K562 (cell line): Measurements from ENCODE around the gene SMARCA4. TPM values are rescaled to one million over a fixed set of nuclear protein-coding genes. Genes with fewer than 3 reads are reported as not detected.

Experiments
- ATAC-seq: fragments of 200-7000 bp; cut with Tn5 transposase; 3 replicates; pipeline ENCODE4 v1.9.1; 2020; ENCODE audit warnings: moderate library complexity
- BruUV-seq: library from RNA; stranded (reverse); fragments of 400-500 nt; replicated peaks from 2 replicates; lab custom pipeline; 2021; lab: Mats Ljungman, UMichigan
- CTCF ChIA-PET: fragments of 300-600 bp; formaldehyde crosslinking; extraction: SDS; loops from one replicate; lab custom pipeline; 2021; ENCODE audit warnings: low intra/inter-chr PET ratio; lab: Yijun Ruan, JAX
- POLR2A ChIA-PET: fragments of 300-600, 350-650 bp; sonication (Branson Sonifier 250); formaldehyde crosslinking; extraction: SDS; loops from one replicate; lab custom pipeline; 2021; ENCODE audit warnings: antibody characterized with exemption, inconsistent platforms; lab: Yijun Ruan, JAX
- DNase-seq, 4 experiments: peaks; one replicate each; pipeline versions ENCODE4 v3.0.0 to v3.0.0-alpha.2; 2011 to 2018; ENCODE audit warnings: low spot score in 3 of 4, mixed read lengths in 3 of 4; ENCODE audit errors: extremely low read depth in 1 of 4
- FAIRE-seq: peaks from 2 replicates; lab custom pipeline; 2011; peaks lifted over from hg19 to GRCh38; lab: Jason Lieb, UNC
- H2AFZ ChIP-seq: 2 replicates; pipeline ENCODE4 v1.6.0; 2011; ENCODE audit warnings: low read depth, low read length, control low read depth, inconsistent platforms
- H3K27ac ChIP-seq: fragments of 200-600 bp; 3 replicates; pipeline ENCODE4 v1.8.0; 2011; ENCODE audit warnings: low read depth, mild to moderate bottlenecking, control low read depth, inconsistent platforms, low read length, moderate library complexity, mixed read lengths; ENCODE audit errors: extremely low read depth
- H3K27me3 ChIP-seq, 2 experiments: fragments of 300-600 bp in 1 of 2; 2 replicates in 1 of 2; 3 replicates in 1 of 2; pipeline versions ENCODE4 v1.6.0 to v1.8.0; 2011; ENCODE audit warnings: inconsistent platforms in 2 of 2, low read length in 2 of 2, mild to moderate bottlenecking in 1 of 2, mixed read lengths in 1 of 2, moderate library complexity in 1 of 2; ENCODE audit not compliant: control insufficient read depth in 2 of 2, insufficient read depth in 2 of 2
- H3K36me3 ChIP-seq: fragments of 300-600 bp; 3 replicates; pipeline ENCODE4 v1.8.0; 2011; ENCODE audit warnings: mild to moderate bottlenecking, low read length, inconsistent platforms; ENCODE audit not compliant: control insufficient read depth, insufficient read depth
- H3K4me1 ChIP-seq, 2 experiments: fragments of 200-600 bp in 1 of 2; replicated peaks in 1 of 2; 2 replicates in 1 of 2; 3 replicates in 1 of 2; pipeline versions ENCODE4 v1.5.1 to v1.8.0; 2011; ENCODE audit warnings: inconsistent platforms in 2 of 2, low read length in 2 of 2, mild to moderate bottlenecking in 1 of 2, mixed read lengths in 1 of 2, moderate library complexity in 1 of 2; ENCODE audit not compliant: control insufficient read depth in 2 of 2, insufficient read depth in 2 of 2
- H3K4me2 ChIP-seq: 2 replicates; pipeline ENCODE4 v1.6.1; 2011; ENCODE audit warnings: low read length, control low read depth, inconsistent platforms, mixed read lengths; ENCODE audit not compliant: insufficient read depth
- H3K4me3 ChIP-seq: fragments of 200-600 bp; sonication (generic), shearing (Covaris generic); 2 replicates; pipeline ENCODE4 v1.5.1; 2016; ENCODE audit warnings: control low read depth, inconsistent platforms
- H3K79me2 ChIP-seq: fragments of 200-600 bp; 3 replicates; pipeline ENCODE4 v1.8.0; 2011; ENCODE audit warnings: low read length, inconsistent platforms; ENCODE audit not compliant: control insufficient read depth, insufficient read depth
- H3K9ac ChIP-seq, 2 experiments: 2 replicates each; pipeline versions ENCODE4 v1.6.0 to v1.6.1; 2011; ENCODE audit warnings: low read depth in 2 of 2, low read length in 2 of 2, control low read depth in 1 of 2, inconsistent platforms in 1 of 2, mild to moderate bottlenecking in 1 of 2, mixed read lengths in 1 of 2; ENCODE audit not compliant: insufficient read depth in 1 of 2
- H3K9me1 ChIP-seq: one replicate; pipeline ENCODE4 v1.6.0; 2011; ENCODE audit warnings: inconsistent platforms, mild to moderate bottlenecking, low read length, moderate library complexity; ENCODE audit not compliant: control insufficient read depth, insufficient read depth
- H3K9me3 ChIP-seq: replicated peaks from 2 replicates; pipeline ENCODE4 v1.5.1; 2011; ENCODE audit warnings: low read depth, low read length, inconsistent platforms; ENCODE audit not compliant: control insufficient read depth, insufficient read depth
- H4K20me1 ChIP-seq: replicated peaks from 2 replicates; pipeline ENCODE4 v1.6.1; 2011; ENCODE audit warnings: low read length, inconsistent platforms, mixed read lengths; ENCODE audit not compliant: control insufficient read depth, insufficient read depth
- CEBPB ChIP-seq: fragments of 450-650 bp; IDR thresholded peaks from 2 replicates; pipeline ENCODE4 v1.6.1; 2016; ENCODE audit warnings: missing genetic modification characterization, missing compliant biosample characterization
- NFIC ChIP-seq: fragments of 450-650 bp; IDR thresholded peaks from 2 replicates; pipeline ENCODE4 v1.6.1; 2017; ENCODE audit warnings: mild to moderate bottlenecking, inconsistent platforms
- SMAD3 ChIP-seq: fragments of 450-650 bp; formaldehyde crosslinking; conservative IDR thresholded peaks from 2 replicates; pipeline ENCODE4 v1.4.0; 2020; ENCODE audit warnings: mild to moderate bottlenecking
- ZNF785 ChIP-seq: fragments of 250-450 bp; sonication (Bioruptor Pico); IDR thresholded peaks from 2 replicates; pipeline ENCODE4 v1.4.0; 2020; ENCODE audit warnings: mild to moderate bottlenecking
- WGBS: fragments of 100-300 bp; shearing (Covaris generic); methylation state at CpG from one replicate; pipeline ENCODE4 v1.1.6; 2016; ENCODE audit warnings: low coverage, mixed read lengths; ENCODE audit not compliant: insufficient coverage; ENCODE audit errors: missing lambda C conversion rate; 5-methylcytosine and 5-hydroxymethylcytosine counted together
- in situ Hi-C: fragments of 300-500 bp; cut with MboI; formaldehyde crosslinking; loops from 4 replicates; pipeline ENCODE4 v1.15.0; 2018; ENCODE audit warnings: inconsistent platforms, mixed read lengths
- intact Hi-C: fragments of 100-400 bp; cut with micrococcal nuclease; formaldehyde crosslinking; loops from 2 replicates; pipeline ENCODE4 v1.14.2; 2022
- polyA plus RNA-seq, 8 experiments: library from polyadenylated mRNA; depleted of rRNA in 4 of 8; stranded (reverse) in 5 of 8; unstranded in 3 of 8; fragments of >200 nt; fragmentation: Nextera tagmentation in 2 of 8; fragmentation: Illumina TruSeq in 1 of 8; extraction: Ambion mirVana in 2 of 8; extraction: Trizol in 1 of 8; gene quantifications; 2 replicates each; pipeline versions ENCODE4 v1.2.1 to v1.2.3, GENCODE V29; 2011 to 2014; ENCODE audit warnings: inconsistent platforms in 1 of 8, missing spikeins in 1 of 8
- total RNA-seq, 7 experiments: library from RNA; depleted of rRNA in 6 of 7; stranded (reverse); fragments of >200 nt in 6 of 7; fragmentation: Illumina TruSeq in 2 of 7; extraction: Trizol in 2 of 7; gene quantifications; 2 replicates each; pipeline versions ENCODE4 v1.2.1 to v1.2.3, GENCODE V29; 2011 to 2021; ENCODE audit warnings: low replicate concordance in 1 of 7

SMARCA4 gene
- total and polyA plus RNA-seq, 9 of the 15 experiments (the other 6 are each of a cell fraction or from before 2014, with no cell fraction given): 19.3 to 207 (median 52.1) TPM

GRCh38 chr19:10945264-10945663 lies 15.6 kb upstream of the SMARCA4 start:
- in situ Hi-C loops: no loop called here
- no peak for FAIRE-seq

DNA sequence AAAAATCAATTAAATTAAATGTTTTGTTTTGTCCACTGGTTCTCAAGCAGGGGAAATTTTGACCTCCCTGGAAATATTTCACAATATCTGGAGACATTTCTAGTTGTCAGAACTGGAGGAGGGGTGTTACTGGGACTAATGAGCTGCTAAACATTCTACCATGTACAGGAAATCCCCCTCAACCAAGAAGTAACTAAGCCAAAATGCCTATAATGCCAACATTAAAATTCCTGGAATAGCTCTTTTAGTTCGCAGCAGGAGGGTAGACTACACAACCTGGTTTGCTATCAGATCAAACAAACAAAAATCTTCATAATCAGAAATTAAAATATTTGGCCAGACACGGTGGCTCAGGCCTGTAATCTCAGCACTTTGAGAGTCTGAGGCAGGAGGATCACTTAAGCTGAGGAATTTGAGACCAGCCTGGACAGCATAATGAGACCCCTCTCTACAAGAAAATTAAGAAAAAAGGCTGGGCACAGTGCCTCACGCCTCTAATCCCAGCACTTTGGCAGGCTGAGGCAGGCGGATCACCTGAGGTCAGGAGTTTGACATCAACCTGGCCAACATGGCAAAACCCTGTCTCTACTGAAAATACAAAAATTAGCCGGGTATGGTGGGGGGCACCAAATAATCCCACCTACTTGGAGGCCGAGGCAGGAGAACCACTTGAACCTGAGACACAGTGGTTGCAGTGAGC lies 13.7 kb upstream of the SMARCA4 start:
- Histone ChIP-seq H3K79me2 (no peaks in the 10 kb centered on the region), H3K4me2 (no peak overlapping the region), H3K36me3 (no peaks in the 10 kb centered on the region), H3K9me1 (no peaks in the 10 kb centered on the region), H3K27ac (no peak overlapping the region), H3K9me3 (no peaks in the 10 kb centered on the region), H2AFZ (no peak overlapping the region), H3K4me1 (peaks cover 4 to 6% of the 10 kb centered on the region in 2 experiments; a peak in 2 of 5 replicates), H3K9ac (no peak overlapping the region), H3K4me3 (no peak overlapping the region), H3K27me3 (no peaks in the 10 kb centered on the region), H4K20me1 (no peaks in the 10 kb centered on the region)
- ChIA-PET POLR2A (interaction anchor here (1.1 kb wide), 1 partner anchor 86 kb away, joined by 3 read pairs; no protein-coding TSS in a partner anchor), CTCF (no interaction called here)
- 0 out of 2 replicates have a peak, but pooled peaks have one; percentile 32 for TF ChIP-seq CEBPB (tag)
- no peak for TF ChIP-seq SMAD3 (CRISPR knock-in tag)
- in situ Hi-C loops: no loop called here
- intact Hi-C loops: no loop called here
- ATAC-seq (no peak), FAIRE-seq (no peak), DNase-seq (no peak)
- 55% methylated on average over 6 of the region's 6 CpGs for WGBS
- BruUV-seq: no TSS peak

More at GRCh38 chr19:10945264-10945663, 15.6 kb upstream of the SMARCA4 start:
- Histone ChIP-seq H3K27me3 (no peaks in the 10 kb centered on the region), H3K9me3 (no peaks in the 10 kb centered on the region), H3K9ac (no peak overlapping the region), H3K9me1 (no peaks in the 10 kb centered on the region), H3K27ac (no peak overlapping the region), H4K20me1 (no peaks in the 10 kb centered on the region), H3K4me3 (no peak overlapping the region), H3K4me1 (peaks cover 4 to 10% of the 10 kb centered on the region in 2 experiments; a peak in 3 of 5 replicates), H2AFZ (no peak overlapping the region), H3K36me3 (no peaks in the 10 kb centered on the region), H3K79me2 (no peaks in the 10 kb centered on the region), H3K4me2 (no peak overlapping the region)
- intact Hi-C loops: no loop called here
- DNase-seq (no peak), ATAC-seq (no peak)
- TF ChIP-seq ZNF785 (CRISPR knock-in tag): no peak
- peak; percentile 41; the same call in 1 of the 2 replicates for TF ChIP-seq NFIC
- 81% methylated on average over 4 of the region's 4 CpGs for WGBS
- CTCF ChIA-PET: interaction anchor here (0.6 kb wide), 1 partner anchor 9 kb away, joined by 3 read pairs; no protein-coding TSS in a partner anchor
- POLR2A ChIA-PET: interaction anchor here (0.6 to 2.0 kb wide), 3 partner anchors 8 to 12 kb away, joined by 3 to 5 read pairs (median 4); no protein-coding TSS in a partner anchor
- BruUV-seq: no TSS peak
